ENCODE results near the gene GALNT17. TPM values are rescaled to one million over a fixed set of nuclear protein-coding genes. Genes with fewer than 3 reads are reported as not detected.

Gene GALNT17
- total RNA-seq, 1 experiment from 2014 or later, result not detected

DNA sequence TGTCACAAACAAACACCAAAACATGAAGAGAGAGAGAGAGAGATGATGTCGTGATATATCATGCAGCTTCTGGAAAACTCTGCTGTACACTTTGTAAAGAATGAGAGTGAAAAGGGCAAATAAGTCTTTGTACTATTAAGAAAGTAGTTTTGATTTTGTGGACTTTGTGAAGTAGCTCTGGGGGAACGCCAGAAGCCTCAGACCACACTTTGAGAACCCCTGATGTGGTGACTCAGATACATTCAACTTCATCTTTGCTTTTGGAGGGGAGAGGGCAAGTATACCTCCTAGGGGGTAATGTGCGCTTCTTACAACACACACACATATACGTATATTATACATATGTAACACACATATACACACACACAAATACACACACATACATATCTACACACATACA, 84.3 kb downstream of the GALNT17 start:
- intact Hi-C loops (cut with micrococcal nuclease), result no loop called here
- ChIA-PET POLR2A (ENCODE audit: unreplicated experiment) (no interaction called here), CTCF (no interaction called here)
- Histone ChIP-seq H3K4me3 (ENCODE audit: low read length) (no peak overlapping the region), H3K27me3 (ENCODE audit: low read length) (no peaks in the 10 kb centered on the region), H3K27ac (ENCODE audit: low read length) (no peak overlapping the region), H3K79me2 (ENCODE audit: low read length) (no peaks in the 10 kb centered on the region), H3F3A (ENCODE audit: low read length, unreplicated experiment) (no peaks in the 10 kb centered on the region), H3K4me1 (ENCODE audit: insufficient read depth, low read length) (no peaks in the 10 kb centered on the region), H3K9me2 (replicated peaks; ENCODE audit: low read length) (no peaks in the 10 kb centered on the region), H4K20me1 (ENCODE audit: low read length) (no peaks in the 10 kb centered on the region), H3K4me2 (ENCODE audit: low read length) (no peak overlapping the region), H3K9me3 (ENCODE audit: low read length) (no peaks in the 10 kb centered on the region), H3K9ac (ENCODE audit: low read length) (no peak overlapping the region), H2AFZ (ENCODE audit: low read length) (no peak overlapping the region), H3K36me3 (ENCODE audit: low read depth, low read length) (no peaks in the 10 kb centered on the region)
- no peak for ATAC-seq
- no peak for DNase-seq
- TF ChIP-seq EZH2 (IDR thresholded peaks at IDR 0.05; ENCODE audit: low read length, unreplicated experiment) (no peak), CTCF (conservative IDR thresholded peaks at IDR 0.05; ENCODE audit: low read depth, low read length) (no peak), EZH2phosphoT487 (IDR thresholded peaks at IDR 0.05; ENCODE audit: borderline replicate concordance, low read length) (no peak)
- no TSS peak for BruUV-seq (replicated peaks)

DNA sequence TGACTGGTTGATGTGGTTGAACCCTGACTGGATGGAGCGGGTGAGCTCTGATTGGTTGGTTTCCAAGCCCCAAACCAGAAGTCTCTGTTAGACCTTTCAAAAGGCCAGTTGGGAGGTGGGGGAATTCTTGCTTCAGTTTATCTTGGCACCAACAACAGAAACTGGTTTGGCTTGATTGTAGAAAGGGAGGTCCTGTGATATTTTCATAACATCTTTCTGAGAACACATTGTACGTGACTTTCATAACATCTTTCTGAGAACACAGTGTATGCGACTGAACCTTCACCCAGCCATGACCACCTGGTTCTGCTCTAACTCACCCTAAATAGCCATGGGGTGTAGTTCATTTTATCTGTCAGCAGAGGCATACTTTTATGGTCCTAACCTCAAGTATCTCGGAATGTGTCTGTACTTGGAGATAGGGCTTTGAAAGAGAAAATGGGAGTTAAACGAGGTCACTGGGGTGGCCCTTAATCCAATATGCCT, 88.3 kb downstream of the GALNT17 start:
- ChIA-PET POLR2A (ENCODE audit: unreplicated experiment) (no interaction called here), CTCF (no interaction called here)
- TF ChIP-seq CTCF (conservative IDR thresholded peaks at IDR 0.05; ENCODE audit: low read depth, low read length), result no peak
- TF ChIP-seq EZH2 (IDR thresholded peaks at IDR 0.05; ENCODE audit: low read length, unreplicated experiment), result no peak
- TF ChIP-seq EZH2phosphoT487 (IDR thresholded peaks at IDR 0.05; ENCODE audit: borderline replicate concordance, low read length), result no peak
- DNase-seq (no peak), ATAC-seq (no peak)
- H3K9ac ChIP-seq (ENCODE audit: low read length), result no peak overlapping the region
- no peaks in the 10 kb centered on the region for H3K9me2 ChIP-seq (replicated peaks; ENCODE audit: low read length)
- intact Hi-C loops (cut with micrococcal nuclease), result no loop called here
- H3K9me3 ChIP-seq (ENCODE audit: low read length), result 0 out of 2 replicates have a peak, but pooled peaks cover 3% of the 10 kb centered on the region
- no peaks in the 10 kb centered on the region for H3K27me3 ChIP-seq (ENCODE audit: low read length)
- no peaks in the 10 kb centered on the region for H3K79me2 ChIP-seq (ENCODE audit: low read length)
- BruUV-seq (replicated peaks), result no TSS peak
- H3F3A ChIP-seq (ENCODE audit: low read length, unreplicated experiment), result no peaks in the 10 kb centered on the region
- H2AFZ ChIP-seq (ENCODE audit: low read length), result no peak overlapping the region
- no peaks in the 10 kb centered on the region for H3K36me3 ChIP-seq (ENCODE audit: low read depth, low read length)
- no peak overlapping the region for H3K4me2 ChIP-seq (ENCODE audit: low read length)
- H3K27ac ChIP-seq (ENCODE audit: low read length), result no peak overlapping the region
- H3K4me1 ChIP-seq (ENCODE audit: insufficient read depth, low read length), result no peaks in the 10 kb centered on the region
- no peaks in the 10 kb centered on the region for H4K20me1 ChIP-seq (ENCODE audit: low read length)
- H3K4me3 ChIP-seq (ENCODE audit: low read length), result no peak overlapping the region

DNA sequence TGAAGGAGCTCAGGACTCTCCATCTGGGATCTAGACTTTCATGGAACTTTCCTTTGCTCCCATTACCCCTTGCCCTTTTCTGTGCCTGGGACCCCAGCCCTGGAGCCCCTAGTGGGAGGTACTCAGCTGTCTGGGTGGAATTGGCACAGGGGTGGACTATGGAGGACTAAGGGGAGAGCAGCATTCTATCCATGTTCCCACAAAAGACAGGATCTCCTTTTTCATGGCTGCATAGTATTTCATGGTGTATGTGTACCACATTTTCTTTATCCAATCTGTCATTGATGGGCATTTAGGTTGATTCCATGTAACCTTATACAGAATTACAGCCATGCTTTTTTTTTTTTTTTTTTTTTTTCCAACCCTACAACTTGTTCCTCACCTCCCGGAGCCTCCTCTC, 89.1 kb downstream of the GALNT17 start:
- intact Hi-C loops (cut with micrococcal nuclease), result no loop called here
- Histone ChIP-seq H3K27me3 (ENCODE audit: low read length) (no peaks in the 10 kb centered on the region), H3K9ac (ENCODE audit: low read length) (no peak overlapping the region), H3K9me3 (ENCODE audit: low read length) (0 out of 2 replicates have a peak, but pooled peaks cover 3% of the 10 kb centered on the region), H3K4me3 (ENCODE audit: low read length) (no peak overlapping the region), H2AFZ (ENCODE audit: low read length) (no peak overlapping the region), H4K20me1 (ENCODE audit: low read length) (no peaks in the 10 kb centered on the region), H3K27ac (ENCODE audit: low read length) (no peak overlapping the region), H3F3A (ENCODE audit: low read length, unreplicated experiment) (no peaks in the 10 kb centered on the region), H3K9me2 (replicated peaks; ENCODE audit: low read length) (no peaks in the 10 kb centered on the region), H3K36me3 (ENCODE audit: low read depth, low read length) (no peaks in the 10 kb centered on the region), H3K4me2 (ENCODE audit: low read length) (no peak overlapping the region), H3K79me2 (ENCODE audit: low read length) (no peaks in the 10 kb centered on the region), H3K4me1 (ENCODE audit: insufficient read depth, low read length) (no peaks in the 10 kb centered on the region)
- ATAC-seq, result no peak
- ChIA-PET POLR2A (ENCODE audit: unreplicated experiment) (no interaction called here), CTCF (no interaction called here)
- BruUV-seq (replicated peaks), result no TSS peak
- no peak for DNase-seq
- TF ChIP-seq CTCF (conservative IDR thresholded peaks at IDR 0.05; ENCODE audit: low read depth, low read length) (no peak), EZH2phosphoT487 (IDR thresholded peaks at IDR 0.05; ENCODE audit: borderline replicate concordance, low read length) (no peak), EZH2 (IDR thresholded peaks at IDR 0.05; ENCODE audit: low read length, unreplicated experiment) (no peak)
